ENCODE data around the gene BANK1.

DNA sequence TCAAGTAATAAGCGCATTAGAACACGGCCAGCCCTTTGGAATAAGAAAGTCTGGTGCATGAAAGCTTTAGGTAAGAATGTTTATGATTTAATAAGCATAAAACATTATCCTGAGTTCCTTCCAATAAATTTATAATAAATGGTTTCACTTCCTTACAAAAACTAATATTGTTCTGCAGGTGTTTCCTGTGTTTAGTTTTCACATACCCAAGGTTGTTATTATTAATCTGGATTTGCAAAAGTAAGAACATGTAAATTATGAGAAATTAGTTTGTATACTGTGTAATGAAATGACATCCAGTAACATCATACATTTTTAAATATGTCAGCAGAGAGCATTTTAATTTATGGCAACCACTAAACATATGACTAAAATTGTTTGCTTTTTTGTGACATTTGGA lies 72.1 kb downstream of the BANK1 start:
- TF ChIP-seq, protein P1, sequence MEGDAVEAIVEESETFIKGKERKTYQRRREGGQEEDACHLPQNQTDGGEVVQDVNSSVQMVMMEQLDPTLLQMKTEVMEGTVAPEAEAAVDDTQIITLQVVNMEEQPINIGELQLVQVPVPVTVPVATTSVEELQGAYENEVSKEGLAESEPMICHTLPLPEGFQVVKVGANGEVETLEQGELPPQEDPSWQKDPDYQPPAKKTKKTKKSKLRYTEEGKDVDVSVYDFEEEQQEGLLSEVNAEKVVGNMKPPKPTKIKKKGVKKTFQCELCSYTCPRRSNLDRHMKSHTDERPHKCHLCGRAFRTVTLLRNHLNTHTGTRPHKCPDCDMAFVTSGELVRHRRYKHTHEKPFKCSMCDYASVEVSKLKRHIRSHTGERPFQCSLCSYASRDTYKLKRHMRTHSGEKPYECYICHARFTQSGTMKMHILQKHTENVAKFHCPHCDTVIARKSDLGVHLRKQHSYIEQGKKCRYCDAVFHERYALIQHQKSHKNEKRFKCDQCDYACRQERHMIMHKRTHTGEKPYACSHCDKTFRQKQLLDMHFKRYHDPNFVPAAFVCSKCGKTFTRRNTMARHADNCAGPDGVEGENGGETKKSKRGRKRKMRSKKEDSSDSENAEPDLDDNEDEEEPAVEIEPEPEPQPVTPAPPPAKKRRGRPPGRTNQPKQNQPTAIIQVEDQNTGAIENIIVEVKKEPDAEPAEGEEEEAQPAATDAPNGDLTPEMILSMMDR (IDR thresholded peaks at IDR 0.05; ENCODE audit: borderline replicate concordance, extremely low read depth, low read length, poor library complexity, severe bottlenecking): no peak
- TF ChIP-seq EZH2 (IDR thresholded peaks at IDR 0.05; ENCODE audit: borderline replicate concordance, low read depth, low read length, severe bottlenecking): no peak
